Measurements from ENCODE around the gene GMPR. TPM values are rescaled to one million over a fixed set of nuclear protein-coding genes. Genes with fewer than 3 reads are reported as not detected.

GMPR gene
- total RNA-seq, 2 experiments from 2014 or later: not detected

GRCh38 chr6:16227048-16227562, 11.3 kb upstream of the GMPR start:
- Histone ChIP-seq H3K4me1 (ENCODE audit: insufficient read depth, low read length, poor library complexity, severe bottlenecking) (no peaks in the 10 kb centered on the region), H3K9me3 (ENCODE audit: low read length) (no peaks in the 10 kb centered on the region), H3K27ac (ENCODE audit: low read depth, low read length, poor library complexity, severe bottlenecking) (no peak overlapping the region), H4K20me1 (ENCODE audit: insufficient read depth, low read length) (no peaks in the 10 kb centered on the region), H3K36me3 (ENCODE audit: insufficient read depth, low read length) (no peaks in the 10 kb centered on the region), H3K9me2 (ENCODE audit: insufficient read depth, low read length) (no peaks in the 10 kb centered on the region), H3K79me2 (ENCODE audit: insufficient read depth, low read depth, low read length) (no peaks in the 10 kb centered on the region), H3K4me3 (ENCODE audit: low read depth, low read length, poor library complexity, severe bottlenecking) (no peak overlapping the region), H3K4me2 (ENCODE audit: low read length) (no peak overlapping the region), H2AFZ (ENCODE audit: low read length) (no peak overlapping the region)
- BruUV-seq (replicated peaks): no TSS peak
- ChIA-PET POLR2A (no interaction called here), CTCF (ENCODE audit: unreplicated experiment) (no interaction called here)
- DNase-seq (ENCODE audit: low spot score): no peak
- TF ChIP-seq EZH2phosphoT487 (IDR thresholded peaks at IDR 0.05; ENCODE audit: borderline replicate concordance, low read depth, low read length) (no peak), CTCF (conservative IDR thresholded peaks at IDR 0.05; ENCODE audit: low read length) (no peak)
- intact Hi-C loops (cut with micrococcal nuclease; ENCODE audit: unreplicated experiment): no loop called here

GRCh38 chr6:16227605-16228004, 10.8 kb upstream of the GMPR start:
- CTCF ChIA-PET (ENCODE audit: unreplicated experiment): no interaction called here
- intact Hi-C loops (cut with micrococcal nuclease; ENCODE audit: unreplicated experiment): no loop called here
- TF ChIP-seq CTCF (conservative IDR thresholded peaks at IDR 0.05; ENCODE audit: low read length): no peak
- no peak for TF ChIP-seq EZH2phosphoT487 (IDR thresholded peaks at IDR 0.05; ENCODE audit: borderline replicate concordance, low read depth, low read length)

GRCh38 chr6:16228043-16228442, 10.3 kb upstream of the GMPR start:
- intact Hi-C loops (cut with micrococcal nuclease; ENCODE audit: unreplicated experiment): no loop called here
- Histone ChIP-seq H3K9me2 (ENCODE audit: insufficient read depth, low read length) (no peaks in the 10 kb centered on the region), H3K27ac (ENCODE audit: low read depth, low read length, poor library complexity, severe bottlenecking) (no peak overlapping the region), H3K79me2 (ENCODE audit: insufficient read depth, low read depth, low read length) (no peaks in the 10 kb centered on the region), H3K4me2 (ENCODE audit: low read length) (no peak overlapping the region), H4K20me1 (ENCODE audit: insufficient read depth, low read length) (no peaks in the 10 kb centered on the region), H3K4me3 (ENCODE audit: low read depth, low read length, poor library complexity, severe bottlenecking) (no peak overlapping the region), H3K9me3 (ENCODE audit: low read length) (no peaks in the 10 kb centered on the region), H3K4me1 (ENCODE audit: insufficient read depth, low read length, poor library complexity, severe bottlenecking) (no peaks in the 10 kb centered on the region), H3K36me3 (ENCODE audit: insufficient read depth, low read length) (no peaks in the 10 kb centered on the region), H2AFZ (ENCODE audit: low read length) (no peak overlapping the region)
- no peak for TF ChIP-seq EZH2phosphoT487 (IDR thresholded peaks at IDR 0.05; ENCODE audit: borderline replicate concordance, low read depth, low read length)
- TF ChIP-seq CTCF (conservative IDR thresholded peaks at IDR 0.05; ENCODE audit: low read length): no peak
- ChIA-PET CTCF (ENCODE audit: unreplicated experiment) (interaction anchor here (0.5 kb wide), 1 partner anchor 10 kb away, joined by 3 read pairs; no protein-coding TSS in a partner anchor), POLR2A (no interaction called here)
- no TSS peak for BruUV-seq (replicated peaks)
- DNase-seq (ENCODE audit: low spot score): no peak

More at GRCh38 chr6:16227605-16228004, 10.8 kb upstream of the GMPR start:
- Histone ChIP-seq H3K36me3 (ENCODE audit: insufficient read depth, low read length) (no peaks in the 10 kb centered on the region), H4K20me1 (ENCODE audit: insufficient read depth, low read length) (no peaks in the 10 kb centered on the region), H3K4me2 (ENCODE audit: low read length) (no peak overlapping the region), H3K27ac (ENCODE audit: low read depth, low read length, poor library complexity, severe bottlenecking) (no peak overlapping the region), H3K4me1 (ENCODE audit: insufficient read depth, low read length, poor library complexity, severe bottlenecking) (no peaks in the 10 kb centered on the region), H3K4me3 (ENCODE audit: low read depth, low read length, poor library complexity, severe bottlenecking) (no peak overlapping the region), H3K79me2 (ENCODE audit: insufficient read depth, low read depth, low read length) (no peaks in the 10 kb centered on the region), H2AFZ (ENCODE audit: low read length) (no peak overlapping the region), H3K9me3 (ENCODE audit: low read length) (no peaks in the 10 kb centered on the region), H3K9me2 (ENCODE audit: insufficient read depth, low read length) (no peaks in the 10 kb centered on the region)
- no peak for DNase-seq (ENCODE audit: low spot score)
- POLR2A ChIA-PET: no interaction called here
- BruUV-seq (replicated peaks): no TSS peak

All from OCI-LY7 (cell line).